Testis (tissue), 2 donors: ENCODE results near the gene TRPM2.

ENCODE experiments used
- CTCF ChIP-seq, 3 experiments: fragments of 450-650 bp in 2 of 3; fragments of 200-600 bp in 1 of 3; sonication (generic) in 1 of 3; IDR thresholded peaks; one replicate each; pipeline ENCODE4 v1.5.1; 2016 to 2019; ENCODE audit warnings: antibody characterized with exemption in 3 of 3, mild to moderate bottlenecking in 2 of 3, moderate library complexity in 1 of 3
- POLR2A ChIP-seq: fragments of 450-650 bp; IDR thresholded peaks from one replicate; pipeline ENCODE4 v1.6.1; 2017; ENCODE audit warnings: antibody characterized with exemption, mild to moderate bottlenecking, moderate library complexity

GRCh38 chr21:44489962-44490361, 136.5 kb downstream of the TRPM2 start:
- TF ChIP-seq CTCF (IDR thresholded peaks at IDR 0.05) = no peak
- TF ChIP-seq POLR2A = no peak
